Adipocyte (in vitro differentiated cells): ENCODE measurements around the gene SEMA4B.
"Not testable (repeated sequence)": the region's sequence is repeated elsewhere in the genome, so short reads cannot be mapped to it uniquely, and the experiment has no call there.

ENCODE experiments used
- DNase-seq: peaks from one replicate; pipeline ENCODE4 v3.0.0-alpha.2; 2015; ENCODE audit warnings: low read depth
- H3K27me3 ChIP-seq: replicated peaks from 2 replicates; pipeline ENCODE4 v1.7.0; 2013; ENCODE audit warnings: mild to moderate bottlenecking, low read length, moderate library complexity; ENCODE audit not compliant: control insufficient read depth, insufficient read depth
- H3K36me3 ChIP-seq: 2 replicates; pipeline ENCODE4 v1.7.0; 2013; ENCODE audit warnings: low read length, mild to moderate bottlenecking, moderate library complexity; ENCODE audit not compliant: control insufficient read depth, insufficient read depth, severe bottlenecking
- H3K4me1 ChIP-seq: 2 replicates; pipeline ENCODE4 v1.7.0; 2013; ENCODE audit warnings: mild to moderate bottlenecking, low read length, moderate library complexity; ENCODE audit not compliant: control insufficient read depth, insufficient read depth
- H3K4me3 ChIP-seq: 2 replicates; pipeline ENCODE4 v1.7.0; 2013; ENCODE audit warnings: mild to moderate bottlenecking, low read length, moderate library complexity
- H3K9ac ChIP-seq: 2 replicates; pipeline ENCODE4 v1.7.0; 2013; ENCODE audit warnings: mild to moderate bottlenecking, low read length, moderate library complexity
- H3K9me3 ChIP-seq: 2 replicates; pipeline ENCODE4 v1.7.0; 2013; ENCODE audit warnings: mild to moderate bottlenecking, low read length, moderate library complexity; ENCODE audit not compliant: control insufficient read depth

SEMA4B gene

GRCh38 chr15:90248789-90249202 lies 47.7 kb downstream of the SEMA4B start:
- H3K9me3 ChIP-seq: no peaks in the 10 kb centered on the region
- H3K4me3 ChIP-seq: peak overlapping the region; percentile 76
- DNase-seq: no peak
- H3K4me1 ChIP-seq: peaks cover 4% of the 10 kb centered on the region
- no peaks in the 10 kb centered on the region for H3K36me3 ChIP-seq
- H3K9ac ChIP-seq: no peak overlapping the region
- no peaks in the 10 kb centered on the region for H3K27me3 ChIP-seq

- Histone ChIP-seq H3K4me1 (peaks cover 4% of the 10 kb centered on the region), H3K27me3 (no peaks in the 10 kb centered on the region), H3K9ac (peak within 1 kb of the TSS; percentile 68), H3K4me3 (peak within 1 kb of the TSS; percentile 76), H3K36me3 (no peaks in the 10 kb centered on the region), H3K9me3 (no peaks in the 10 kb centered on the region)
- DNase-seq: peak; percentile 95
Measured at GRCh38 chr15:90249203-90249863, 48.2 kb downstream of the SEMA4B start, which contains the start of gene TTLL13. Gene TTLL13 (plus strand): TSS chr15:90249556. CDS start chr15:90250631, 1,075 bp downstream.

- Histone ChIP-seq H3K4me1 (peaks cover 12% of the 10 kb centered on the region), H3K36me3 (no peaks in the 10 kb centered on the region), H3K9me3 (no peaks in the 10 kb centered on the region), H3K4me3 (no peak overlapping the region), H3K27me3 (peaks cover 11% of the 10 kb centered on the region), H3K9ac (no peak overlapping the region)
- no peak for DNase-seq
Measured at GRCh38 chr15:90257776-90258175, 56.6 kb downstream of the SEMA4B start.

GRCh38 chr15:90259524-90259923 lies 58.4 kb downstream of the SEMA4B start:
- peak; percentile 16 for DNase-seq
- Histone ChIP-seq H3K4me1 (peaks cover 25% of the 10 kb centered on the region), H3K9me3 (no peaks in the 10 kb centered on the region), H3K4me3 (no peak overlapping the region), H3K27me3 (peaks cover 11% of the 10 kb centered on the region), H3K36me3 (no peaks in the 10 kb centered on the region), H3K9ac (no peak overlapping the region)

- H3K4me3 ChIP-seq, DNase-seq, H3K9me3 ChIP-seq, H3K36me3 ChIP-seq, H3K9ac ChIP-seq, H3K27me3 ChIP-seq: not testable (repeated sequence)
- H3K4me1 ChIP-seq: peaks cover 31% of the 10 kb centered on the region
Measured at GRCh38 chr15:90260731-90261130, 59.6 kb downstream of the SEMA4B start.

GRCh38 chr15:90261811-90262210 lies 60.7 kb downstream of the SEMA4B start:
- Histone ChIP-seq H3K36me3 (no peaks in the 10 kb centered on the region), H3K27me3 (no peaks in the 10 kb centered on the region)
- DNase-seq: no peak

GRCh38 chr15:90262426-90262825 lies 61.3 kb downstream of the SEMA4B start:
- peaks cover 38% of the 10 kb centered on the region for H3K4me1 ChIP-seq
- DNase-seq: no peak

More at GRCh38 chr15:90261811-90262210, 60.7 kb downstream of the SEMA4B start:
- H3K4me3 ChIP-seq: peak overlapping the region; percentile 18
- peaks cover 32% of the 10 kb centered on the region for H3K4me1 ChIP-seq
- peak overlapping the region; percentile 50 for H3K9ac ChIP-seq
- no peaks in the 10 kb centered on the region for H3K9me3 ChIP-seq

GRCh38 chr15:90264671-90265070 lies 63.5 kb downstream of the SEMA4B start:
- Histone ChIP-seq H3K9ac (peak overlapping the region; percentile 90), H3K36me3 (peaks cover 8% of the 10 kb centered on the region), H3K4me1 (peaks cover 51% of the 10 kb centered on the region), H3K4me3 (peak overlapping the region; percentile 95), H3K27me3 (no peaks in the 10 kb centered on the region), H3K9me3 (no peaks in the 10 kb centered on the region)
- peak; percentile 16 for DNase-seq

More at GRCh38 chr15:90262426-90262825, 61.3 kb downstream of the SEMA4B start:
- peaks cover under 1% of the 10 kb centered on the region for H3K36me3 ChIP-seq
- peak overlapping the region; percentile 18 for H3K4me3 ChIP-seq
- H3K9me3 ChIP-seq: no peaks in the 10 kb centered on the region
- H3K9ac ChIP-seq: peak overlapping the region; percentile 50
- H3K27me3 ChIP-seq: no peaks in the 10 kb centered on the region

- peak; percentile 96 for DNase-seq
- H3K4me1 ChIP-seq: peaks cover 51% of the 10 kb centered on the region
- peak within 1 kb of the TSS; percentile 95 for H3K4me3 ChIP-seq
- peak within 1 kb of the TSS; percentile 90 for H3K9ac ChIP-seq
- no peaks in the 10 kb centered on the region for H3K9me3 ChIP-seq
- H3K27me3 ChIP-seq: no peaks in the 10 kb centered on the region
- peaks cover 15% of the 10 kb centered on the region for H3K36me3 ChIP-seq
Measured at GRCh38 chr15:90265271-90266060, 64.3 kb downstream of the SEMA4B start, which contains the start of gene NGRN. Gene NGRN (plus strand): TSS chr15:90265672. CDS start chr15:90265713, 41 bp downstream.

- peak; percentile 65 for DNase-seq
- Histone ChIP-seq H3K4me1 (peaks cover 54% of the 10 kb centered on the region), H3K9me3 (no peaks in the 10 kb centered on the region)
Measured at GRCh38 chr15:90266061-90266431, 64.9 kb downstream of the SEMA4B start.

GRCh38 chr15:90266485-90266884 lies 65.4 kb downstream of the SEMA4B start:
- H3K36me3 ChIP-seq: peaks cover 25% of the 10 kb centered on the region
- H3K4me1 ChIP-seq: peaks cover 58% of the 10 kb centered on the region
- peak overlapping the region; percentile 90 for H3K9ac ChIP-seq
- peak; percentile 79 for DNase-seq
- H3K4me3 ChIP-seq: peak overlapping the region; percentile 95
- H3K9me3 ChIP-seq: no peaks in the 10 kb centered on the region
- no peaks in the 10 kb centered on the region for H3K27me3 ChIP-seq

More at GRCh38 chr15:90266061-90266431, 64.9 kb downstream of the SEMA4B start:
- H3K9ac ChIP-seq: peak overlapping the region; percentile 90
- no peaks in the 10 kb centered on the region for H3K27me3 ChIP-seq
- H3K4me3 ChIP-seq: peak overlapping the region; percentile 95
- H3K36me3 ChIP-seq: peaks cover 20% of the 10 kb centered on the region
